HTR-8/SVneo (cell line): ENCODE measurements around the gene PHKG2.
A peak's percentile ranks its signal among the peaks of the same experiment; 100 is the strongest.
"Not testable (repeated sequence)": the region's sequence is repeated elsewhere in the genome, so short reads cannot be mapped to it uniquely, and the experiment has no call there.

Source experiments
- DNase-seq: peaks from one replicate; pipeline ENCODE4 v3.0.0; 2011; ENCODE audit warnings: low spot score, mixed read lengths; ENCODE audit not compliant: insufficient read length
- FAIRE-seq: peaks from 2 replicates; lab custom pipeline; 2011; peaks lifted over from hg19 to GRCh38; lab: Jason Lieb, UNC

Gene PHKG2

GRCh38 chr16:30747799-30748633, at the start of gene PHKG2:
Gene PHKG2, plus strand, starts transcription at chr16:30748425. Its CDS starts 396 bp downstream, at chr16:30748821.
- peak; percentile 96 for FAIRE-seq
- peak; percentile 98 for DNase-seq

GRCh38 chr16:30698816-30699614, 49.2 kb upstream of the PHKG2 start, which contains the start of gene SRCAP:
Gene SRCAP, plus strand, starts transcription at chr16:30699171. Its CDS starts 1,654 bp downstream, at chr16:30700825.
- peak; percentile 26 for FAIRE-seq

GRCh38 chr16:30699615-30700099, 48.6 kb upstream of the PHKG2 start:
- no peak for DNase-seq
- FAIRE-seq = no peak

More at GRCh38 chr16:30698816-30699614, 49.2 kb upstream of the PHKG2 start, which contains the start of gene SRCAP:
- peak; percentile 84 for DNase-seq

- DNase-seq = no peak
- no peak for FAIRE-seq
Measured at GRCh38 chr16:30700491-30700890, 47.7 kb upstream of the PHKG2 start.

GRCh38 chr16:30700971-30701370, 47.3 kb upstream of the PHKG2 start:
- FAIRE-seq = no peak
- no peak for DNase-seq

GRCh38 chr16:30703071-30703470, 45.2 kb upstream of the PHKG2 start:
- not testable (repeated sequence) for DNase-seq, FAIRE-seq

GRCh38 chr16:30703971-30704370, 44.3 kb upstream of the PHKG2 start:
- FAIRE-seq (no peak), DNase-seq (no peak)

- FAIRE-seq (no peak), DNase-seq (no peak)
Measured at GRCh38 chr16:30706046-30706445, 42.2 kb upstream of the PHKG2 start.

GRCh38 chr16:30710971-30711370, 37.3 kb upstream of the PHKG2 start:
- no peak for DNase-seq
- no peak for FAIRE-seq

GRCh38 chr16:30711712-30712111, 36.5 kb upstream of the PHKG2 start:
- no peak for DNase-seq

GRCh38 chr16:30715750-30716445, 32.3 kb upstream of the PHKG2 start:
- FAIRE-seq (peak; percentile 23), DNase-seq (no peak)

More at GRCh38 chr16:30711712-30712111, 36.5 kb upstream of the PHKG2 start:
- no peak for FAIRE-seq

GRCh38 chr16:30720086-30720485, 28.1 kb upstream of the PHKG2 start:
- DNase-seq = no peak
- no peak for FAIRE-seq

- no peak for FAIRE-seq
- no peak for DNase-seq
Measured at GRCh38 chr16:30720694-30721093, 27.5 kb upstream of the PHKG2 start.

GRCh38 chr16:30721167-30721566, 27.1 kb upstream of the PHKG2 start:
- FAIRE-seq (no peak), DNase-seq (no peak)

- FAIRE-seq (no peak), DNase-seq (no peak)
Measured at GRCh38 chr16:30721606-30722005, 26.6 kb upstream of the PHKG2 start.

GRCh38 chr16:30722443-30722842, 25.8 kb upstream of the PHKG2 start:
- DNase-seq (no peak), FAIRE-seq (no peak)

- FAIRE-seq (no peak), DNase-seq (no peak)
Measured at GRCh38 chr16:30722916-30723315, 25.3 kb upstream of the PHKG2 start.

- no peak for DNase-seq
- FAIRE-seq = no peak
Measured at GRCh38 chr16:30723725-30724355, 24.4 kb upstream of the PHKG2 start.

- FAIRE-seq (no peak), DNase-seq (no peak)
Measured at GRCh38 chr16:30724641-30725417, 23.4 kb upstream of the PHKG2 start.
